HUES64 (cell line): Measurements from ENCODE around the gene KRTAP9-4.
"Not testable (repeated sequence)": the region's sequence is repeated elsewhere in the genome, so short reads cannot be mapped to it uniquely, and the experiment has no call there.

Source experiments
- H3K27ac ChIP-seq: 2 replicates; pipeline ENCODE4 v1.7.0; 2013; ENCODE audit warnings: low read depth, low read length, inconsistent platforms
- H3K27me3 ChIP-seq: 2 replicates; pipeline ENCODE4 v1.6.1; 2013; ENCODE audit warnings: mild to moderate bottlenecking, low read length; ENCODE audit not compliant: insufficient read depth
- H3K36me3 ChIP-seq: 2 replicates; pipeline ENCODE4 v1.6.1; 2013; ENCODE audit warnings: mild to moderate bottlenecking, low read length; ENCODE audit not compliant: insufficient read depth
- H3K4me1 ChIP-seq: 2 replicates; pipeline ENCODE4 v1.6.1; 2013; ENCODE audit warnings: mild to moderate bottlenecking, low read length, moderate library complexity; ENCODE audit not compliant: insufficient read depth
- H3K4me3 ChIP-seq: 2 replicates; pipeline ENCODE4 v1.5.1; 2013; ENCODE audit warnings: mild to moderate bottlenecking, low read length, moderate library complexity
- H3K9ac ChIP-seq: 2 replicates; pipeline ENCODE4 v1.6.1; 2013; ENCODE audit warnings: mild to moderate bottlenecking, low read depth, low read length
- H3K9me3 ChIP-seq: 2 replicates; pipeline ENCODE4 v1.6.1; 2013; ENCODE audit warnings: low read depth, low read length; ENCODE audit not compliant: insufficient read depth
- WGBS: fragments of 150-250, 120-280 bp; methylation state at CpG from one replicate; pipeline ENCODE4 v1.1.7; 2013; ENCODE audit warnings: missing lambda C conversion rate; 5-methylcytosine and 5-hydroxymethylcytosine counted together

The KRTAP9-4 gene

DNA sequence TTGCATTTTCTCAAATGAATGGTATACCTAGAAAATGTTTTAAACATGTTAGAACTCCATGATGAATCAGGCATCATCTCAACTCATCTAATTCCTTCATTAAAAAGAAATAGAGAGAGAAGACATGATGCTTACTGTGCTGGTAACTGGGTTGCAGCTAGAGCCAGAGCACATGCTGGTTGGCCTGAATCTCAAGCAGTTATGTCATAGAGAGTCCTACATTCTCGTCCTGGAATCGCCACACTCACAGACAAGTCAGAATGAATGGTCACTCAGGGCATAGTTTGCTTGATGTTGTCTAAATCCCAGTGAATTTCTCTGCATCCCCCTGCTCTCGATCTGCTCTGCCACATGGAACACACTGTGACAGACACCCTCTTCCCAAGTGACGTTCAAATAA is 12.4 kb upstream of the KRTAP9-4 start:
- not testable (repeated sequence) for H3K27me3 ChIP-seq, H3K9ac ChIP-seq, H3K9me3 ChIP-seq, H3K36me3 ChIP-seq, H3K4me3 ChIP-seq, H3K27ac ChIP-seq, H3K4me1 ChIP-seq
- WGBS = 86% methylated on average over 4 of the region's 4 CpGs

DNA sequence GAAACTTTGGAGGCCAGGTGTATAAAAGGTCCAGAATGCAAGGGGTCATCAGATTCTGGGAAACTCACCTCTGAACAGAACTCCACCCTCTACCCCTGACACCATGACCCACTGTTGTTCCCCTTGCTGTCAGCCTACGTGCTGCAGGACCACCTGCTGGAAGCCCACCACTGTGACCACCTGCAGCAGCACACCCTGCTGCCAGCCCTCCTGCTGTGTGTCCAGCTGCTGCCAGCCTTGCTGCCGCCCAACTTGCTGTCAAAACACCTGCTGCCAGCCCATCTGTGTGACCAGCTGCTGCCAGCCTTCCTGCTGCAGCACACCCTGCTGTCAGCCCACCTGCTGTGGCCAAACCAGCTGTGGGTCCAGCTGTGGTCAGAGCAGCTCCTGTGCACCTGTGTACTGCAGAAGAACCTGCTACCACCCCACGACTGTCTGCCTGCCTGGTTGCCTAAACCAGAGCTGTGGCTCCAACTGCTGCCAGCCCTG is 11.5 kb upstream of the KRTAP9-4 start, which contains the start of gene KRTAP9-8:
Gene KRTAP9-8 (plus strand): TSS at position 51 of the 489 bp plus-strand sequence. CDS start 53 bp downstream, at position 104.
- not testable (repeated sequence) for H3K4me1 ChIP-seq, H3K9ac ChIP-seq, H3K4me3 ChIP-seq, H3K27me3 ChIP-seq, H3K36me3 ChIP-seq, H3K27ac ChIP-seq, H3K9me3 ChIP-seq
- whole genome bisulfite sequencing = 63% methylated on average over 3 of the region's 3 CpGs

DNA sequence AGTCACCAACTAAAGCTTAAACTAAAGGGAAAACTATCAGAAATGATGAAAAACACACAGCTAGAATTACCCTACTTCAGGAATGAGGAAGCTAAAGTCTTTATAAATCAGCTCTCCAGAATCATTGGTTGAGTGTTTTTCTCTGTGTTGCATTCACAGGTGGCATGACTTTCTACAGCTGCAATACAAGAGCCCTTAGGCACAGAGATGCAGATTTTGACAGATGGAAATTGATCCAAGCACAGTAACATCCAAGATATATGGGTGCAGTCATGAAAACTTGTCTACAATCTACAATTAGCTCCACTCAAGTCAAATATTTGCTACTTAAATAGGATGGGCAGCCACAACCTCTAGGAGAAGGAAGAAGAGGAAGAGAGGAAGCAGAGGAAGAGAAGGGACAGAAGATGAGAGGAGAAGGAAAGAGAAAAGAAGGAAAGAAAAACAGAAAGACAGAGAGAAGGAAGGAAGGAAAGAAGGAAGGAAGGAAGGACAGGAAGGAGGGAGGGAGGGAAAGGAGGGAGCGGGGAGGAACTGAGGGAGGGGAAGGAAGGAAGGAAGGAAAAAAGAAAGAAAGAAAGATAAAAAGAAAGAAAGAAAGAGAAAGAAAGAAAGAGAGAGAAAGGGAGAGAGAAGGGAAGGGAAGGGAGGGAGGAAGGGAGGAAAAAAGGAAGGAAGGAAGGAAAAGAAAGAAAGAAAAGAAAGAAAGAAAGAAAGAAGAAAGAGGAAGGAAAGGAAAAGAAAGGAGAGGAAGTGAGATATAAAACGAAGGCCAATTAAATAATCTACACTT is 2.3 kb upstream of the KRTAP9-4 start:
- not testable (repeated sequence) for H3K9ac ChIP-seq, H3K4me1 ChIP-seq, H3K27ac ChIP-seq, H3K9me3 ChIP-seq, H3K36me3 ChIP-seq, H3K4me3 ChIP-seq, H3K27me3 ChIP-seq
- 90% methylated on average over 1 of the region's 2 CpGs for WGBS

DNA sequence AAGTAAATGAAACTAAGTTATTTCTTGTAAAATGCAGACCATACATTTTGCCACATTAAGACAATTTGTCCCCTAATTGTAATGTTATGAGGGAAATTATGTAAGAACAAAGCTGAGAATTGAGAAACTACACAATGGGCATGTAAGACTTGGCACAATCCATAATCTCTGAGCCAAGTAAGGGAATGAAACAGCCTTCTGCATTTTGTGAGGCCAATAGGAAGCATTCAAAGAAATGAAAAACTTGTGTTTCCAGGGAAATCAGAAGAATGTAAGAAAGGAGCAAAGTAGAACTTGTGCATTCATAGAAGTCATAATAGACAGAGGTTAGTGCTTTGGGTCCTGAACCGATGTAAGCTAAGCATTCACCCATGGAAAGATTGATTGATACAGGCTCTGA is 1.8 kb downstream of the KRTAP9-4 start:
- 90% methylated on average over 1 of the region's 1 CpG for WGBS
- Histone ChIP-seq H3K27me3 (peaks cover 15% of the 10 kb centered on the region), H3K9me3 (no peaks in the 10 kb centered on the region), H3K4me1 (no peaks in the 10 kb centered on the region), H3K36me3 (no peaks in the 10 kb centered on the region), H3K9ac (no peak overlapping the region), H3K27ac (no peak overlapping the region), H3K4me3 (no peak overlapping the region)

DNA sequence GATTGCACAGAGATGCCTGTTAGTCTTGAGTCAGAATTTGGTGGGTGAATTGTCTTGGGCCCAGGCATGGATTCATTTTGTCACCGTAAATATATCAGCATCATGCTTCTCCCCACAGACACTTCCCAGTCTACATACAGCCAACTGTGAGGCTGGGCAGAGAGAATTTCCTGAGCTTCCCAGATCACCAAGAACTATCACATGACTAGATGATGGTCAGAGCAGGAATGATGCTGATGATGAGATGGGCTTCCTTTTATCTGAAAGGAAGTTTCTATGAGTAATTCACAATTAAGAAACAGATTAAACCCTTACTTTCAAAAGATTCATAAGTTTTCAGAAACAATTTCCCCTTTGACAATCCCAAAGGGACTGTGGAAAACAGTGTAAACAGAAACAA is 5.4 kb downstream of the KRTAP9-4 start:
- Histone ChIP-seq H3K27ac (no peak overlapping the region), H3K36me3 (no peaks in the 10 kb centered on the region), H3K4me1 (no peaks in the 10 kb centered on the region), H3K9me3 (no peaks in the 10 kb centered on the region), H3K27me3 (peaks cover 15% of the 10 kb centered on the region), H3K4me3 (no peak overlapping the region), H3K9ac (no peak overlapping the region)
- 50% methylated on average over 1 of the region's 1 CpG for WGBS

DNA sequence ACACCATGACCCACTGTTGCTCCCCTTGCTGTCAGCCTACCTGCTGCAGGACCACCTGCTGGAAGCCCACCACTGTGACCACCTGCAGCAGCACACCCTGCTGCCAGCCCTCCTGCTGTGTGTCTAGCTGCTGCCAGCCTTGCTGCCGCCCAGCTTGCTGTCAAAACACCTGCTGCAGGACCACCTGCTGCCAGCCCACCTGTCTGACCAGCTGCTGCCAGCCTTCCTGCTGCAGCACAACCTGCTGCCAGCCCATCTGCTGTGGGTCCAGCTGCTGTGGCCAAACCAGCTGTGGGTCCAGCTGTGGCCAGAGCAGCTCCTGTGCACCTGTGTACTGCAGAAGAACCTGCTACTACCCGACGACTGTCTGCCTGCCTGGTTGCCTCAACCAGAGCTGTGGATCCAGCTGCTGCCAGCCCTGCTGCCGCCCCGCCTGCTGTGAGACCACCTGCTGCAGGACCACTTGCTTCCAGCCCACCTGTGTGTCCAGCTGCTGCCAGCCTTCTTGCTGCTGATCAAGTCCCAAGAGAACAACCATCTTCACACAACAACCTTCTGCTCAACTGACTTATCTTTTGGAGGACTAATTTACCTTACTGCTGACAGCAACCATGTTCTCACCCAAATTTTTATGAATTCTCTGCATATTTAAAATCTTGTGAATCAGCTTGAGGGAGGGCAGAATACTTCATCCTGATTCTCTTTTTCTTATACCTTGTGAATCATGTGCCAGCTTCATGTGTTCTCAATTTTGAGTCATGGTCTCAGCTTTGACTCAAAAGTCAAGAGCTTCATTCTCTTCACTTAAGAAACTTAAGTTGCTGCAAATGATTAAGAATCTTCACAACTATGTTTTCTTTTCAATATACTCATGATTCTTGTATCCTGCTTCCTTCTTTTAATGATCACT is 6.1 kb downstream of the KRTAP9-4 start, which contains the start of gene KRTAP9-9:
Gene KRTAP9-9 (plus strand): TSS at position 4 of the 910 bp plus-strand sequence.
- not testable (repeated sequence) for H3K27ac ChIP-seq, H3K9me3 ChIP-seq, H3K36me3 ChIP-seq, H3K4me1 ChIP-seq, H3K9ac ChIP-seq, H3K4me3 ChIP-seq
- WGBS = 78% methylated on average over 5 of the region's 5 CpGs
- peaks cover 15% of the 10 kb centered on the region for H3K27me3 ChIP-seq

DNA sequence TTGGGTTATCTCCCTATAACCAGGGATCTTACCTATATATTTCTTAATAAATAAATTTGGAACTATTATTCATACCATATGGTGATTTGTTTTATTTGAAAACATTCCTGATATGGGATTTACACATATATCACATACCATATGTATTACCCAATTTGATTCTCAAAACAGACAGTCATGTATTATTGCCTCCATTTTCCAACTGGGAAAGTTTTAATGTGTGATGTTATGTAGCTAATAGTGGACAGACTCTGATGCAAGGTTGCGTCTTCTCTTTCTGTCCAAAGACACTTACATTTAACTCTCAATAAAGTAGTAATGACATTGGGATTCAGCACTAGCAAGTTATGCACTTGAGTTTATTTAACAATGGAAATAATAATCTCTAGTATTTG is 6.8 kb downstream of the KRTAP9-4 start:
- Histone ChIP-seq H3K9me3 (no peaks in the 10 kb centered on the region), H3K36me3 (no peaks in the 10 kb centered on the region), H3K4me1 (no peaks in the 10 kb centered on the region), H3K27me3 (peaks cover 12% of the 10 kb centered on the region), H3K4me3 (no peak overlapping the region), H3K27ac (no peak overlapping the region), H3K9ac (no peak overlapping the region)
- WGBS = no CpG with 5 or more reads among the region's 1 CpG

DNA sequence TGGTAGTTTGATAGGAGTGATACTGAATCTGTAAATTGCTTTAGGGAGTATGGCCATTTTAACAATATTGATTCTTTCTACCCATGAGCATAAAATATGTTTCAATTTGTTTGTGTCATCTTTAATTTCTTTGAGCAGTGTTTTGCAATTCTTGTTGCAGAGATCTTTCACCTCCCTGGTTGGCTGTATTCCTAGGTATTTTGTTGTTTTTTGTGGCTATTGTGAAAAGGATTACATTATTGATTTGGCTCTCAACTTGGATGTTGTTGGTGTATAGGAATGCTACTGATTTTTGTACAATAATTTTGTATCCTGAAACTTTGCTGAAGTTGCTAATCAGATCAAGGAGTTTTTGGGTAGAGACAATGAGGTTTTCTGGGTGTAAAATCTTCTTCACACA is 8.9 kb downstream of the KRTAP9-4 start:
- Histone ChIP-seq H3K9me3 (no peaks in the 10 kb centered on the region), H3K27me3 (peaks cover 2% of the 10 kb centered on the region; the same call in 1 of the 2 replicates), H3K4me3 (no peak overlapping the region), H3K27ac (no peak overlapping the region), H3K9ac (no peak overlapping the region), H3K4me1 (no peaks in the 10 kb centered on the region), H3K36me3 (no peaks in the 10 kb centered on the region)

DNA sequence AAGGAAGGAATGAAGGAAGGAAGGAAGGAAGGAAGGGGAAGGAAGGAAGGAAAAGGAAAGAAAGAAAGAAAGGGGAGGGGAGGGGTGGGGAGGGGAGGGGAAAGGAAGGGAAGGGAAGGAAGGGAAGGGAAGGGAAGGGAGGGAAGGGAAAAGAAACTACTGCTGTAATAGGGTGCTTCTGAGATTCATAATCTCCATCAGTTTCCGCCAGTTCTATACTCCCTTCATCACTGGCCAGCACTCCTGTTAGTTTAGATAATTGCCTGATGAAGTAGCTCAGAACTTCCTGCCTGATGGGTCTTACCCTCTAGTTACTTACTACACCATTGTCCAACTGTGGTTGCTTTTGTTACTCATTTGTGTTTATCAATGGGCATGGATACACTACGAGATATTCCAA is 13.7 kb downstream of the KRTAP9-4 start:
- no peak overlapping the region for H3K27ac ChIP-seq
- no peaks in the 10 kb centered on the region for H3K4me1 ChIP-seq
- H3K9ac ChIP-seq = no peak overlapping the region
- H3K36me3 ChIP-seq = no peaks in the 10 kb centered on the region
- H3K9me3 ChIP-seq = no peaks in the 10 kb centered on the region
- no peak overlapping the region for H3K4me3 ChIP-seq
- 86% methylated on average over 1 of the region's 2 CpGs for WGBS
- H3K27me3 ChIP-seq = no peaks in the 10 kb centered on the region; the same call in 1 of the 2 replicates

DNA sequence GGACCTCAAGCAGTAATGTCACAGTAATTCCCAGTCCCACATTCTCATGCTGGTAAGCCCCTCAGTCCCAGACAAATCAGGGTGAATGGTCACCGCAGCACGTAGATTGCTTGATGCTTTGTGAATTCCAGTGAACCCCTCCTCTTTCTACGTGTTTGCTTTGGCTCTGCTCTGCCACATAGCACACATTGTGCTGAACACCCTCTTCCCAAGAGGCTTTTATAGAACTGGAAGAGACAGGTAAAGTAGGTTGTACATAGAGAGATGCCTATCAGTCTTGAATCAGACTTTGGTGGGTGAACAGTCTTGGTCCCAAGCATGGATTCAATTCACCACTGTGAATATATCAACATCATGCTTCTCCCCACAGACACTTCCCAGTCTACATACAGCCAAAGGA is 15.1 kb downstream of the KRTAP9-4 start:
- Histone ChIP-seq H3K27me3 (no peaks in the 10 kb centered on the region; the same call in 1 of the 2 replicates), H3K4me3 (no peak overlapping the region), H3K27ac (no peak overlapping the region), H3K36me3 (no peaks in the 10 kb centered on the region), H3K9me3 (no peaks in the 10 kb centered on the region), H3K4me1 (no peaks in the 10 kb centered on the region), H3K9ac (no peak overlapping the region)
- 92% methylated on average over 3 of the region's 3 CpGs for WGBS

DNA sequence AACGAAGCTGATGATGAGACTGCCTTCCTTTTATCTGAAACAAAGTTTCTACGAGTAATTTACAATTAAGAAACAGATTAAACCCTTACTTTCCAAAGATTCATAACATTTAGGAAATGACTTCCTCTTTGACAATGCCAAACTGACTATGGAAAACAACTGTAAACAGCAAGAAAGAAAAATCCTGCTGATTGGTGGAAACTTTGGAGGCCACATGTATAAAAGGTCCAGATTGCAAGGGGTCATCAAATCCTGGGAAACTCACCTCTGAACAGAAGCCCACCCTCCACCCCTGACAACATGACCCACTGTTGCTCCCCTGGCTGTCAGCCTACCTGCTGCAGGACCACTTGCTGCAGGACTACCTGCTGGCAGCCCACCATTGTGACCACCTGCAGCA is 15.6 kb downstream of the KRTAP9-4 start, which contains the start of gene KRTAP9-6:
Gene KRTAP9-6 (plus strand): TSS at position 301 of the 400 bp plus-strand sequence. CDS start 0 bp downstream, at position 301.
- WGBS = 89% methylated on average over 2 of the region's 2 CpGs
- Histone ChIP-seq H3K27ac (no peak within 1 kb of the TSS), H3K9me3 (no peaks in the 10 kb centered on the region), H3K27me3 (no peaks in the 10 kb centered on the region; the same call in 1 of the 2 replicates), H3K4me1 (no peaks in the 10 kb centered on the region), H3K36me3 (no peaks in the 10 kb centered on the region), H3K9ac (no peak within 1 kb of the TSS), H3K4me3 (no peak within 1 kb of the TSS)
